ENCODE measurements around the gene GIGYF2. TPM values are rescaled to one million over a fixed set of nuclear protein-coding genes. Genes with fewer than 3 reads are reported as not detected.

The GIGYF2 gene
- total and polyA plus RNA-seq, 2 of the 4 experiments (the other 2 are of a cell fraction): 14.7 to 66.0 TPM

DNA sequence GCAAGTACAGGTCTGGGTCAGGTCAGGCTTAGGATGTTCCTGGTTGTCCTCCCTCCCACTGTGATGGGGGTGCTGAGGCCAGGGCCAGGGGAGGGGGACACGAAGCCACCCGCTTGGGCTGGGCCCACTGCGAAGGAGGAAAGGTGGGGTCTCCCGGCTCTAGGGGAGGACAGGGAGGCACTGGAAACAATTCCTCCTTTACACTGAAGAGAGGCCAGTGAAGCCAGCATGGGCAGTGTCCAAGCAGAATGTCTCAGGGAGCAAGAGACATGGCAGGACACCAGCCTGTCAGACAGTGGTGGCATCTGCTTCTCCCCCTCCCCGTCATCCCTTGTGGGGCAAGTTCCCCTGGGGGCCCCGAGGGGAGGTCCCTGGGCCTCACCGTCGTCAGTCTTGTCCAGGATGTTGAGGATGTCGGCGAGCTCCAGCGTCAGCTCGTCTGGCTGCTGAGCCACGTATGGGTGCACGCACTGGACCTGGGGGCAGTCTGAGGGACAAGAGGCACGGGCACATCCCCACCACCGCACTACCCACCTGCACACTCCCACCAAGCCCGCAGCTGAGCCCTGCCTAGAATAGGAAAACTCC, 183.7 kb downstream of the GIGYF2 start:
- no peak for TF ChIP-seq CEBPB (IDR thresholded peaks at IDR 0.05; ENCODE audit: low read depth, low read length)
- CTCF ChIA-PET: no interaction called here
- dilution Hi-C loops (cut with HindIII; ENCODE audit: low sequenced_read_pairs, unreplicated experiment): no loop called here

More for the DNA sequence above, 183.7 kb downstream of the GIGYF2 start:
- in situ Hi-C loops (cut with MboI; ENCODE audit: low sequenced_read_pairs) (no loop called here), intact Hi-C loops (cut with micrococcal nuclease) (no loop called here)
- no peak overlapping the region for H2AK5ac ChIP-seq (ENCODE audit: low read depth, low read length)
- no peak overlapping the region for H2AK9ac ChIP-seq (replicated peaks; ENCODE audit: low read depth, low read length, poor library complexity)
- H3K14ac ChIP-seq (replicated peaks; ENCODE audit: low read depth, low read length): no peak overlapping the region
- peaks cover 15% of the 10 kb centered on the region for H3K27me3 ChIP-seq (ENCODE audit: control insufficient read depth, insufficient read depth, low read length)
- peaks cover 1% of the 10 kb centered on the region; the same call in 1 of the 2 replicates for H3K4me1 ChIP-seq (ENCODE audit: control insufficient read depth, insufficient read depth, low read length)
- no peak overlapping the region for H3K18ac ChIP-seq (ENCODE audit: low read depth, low read length)
- no peaks in the 10 kb centered on the region for H3K79me1 ChIP-seq (ENCODE audit: low read depth in 1 of 2, low read length in 2 of 2)
- H3K36me3 ChIP-seq (ENCODE audit: control insufficient read depth, insufficient read depth, low read length): no peaks in the 10 kb centered on the region
- no peak overlapping the region for H2BK15ac ChIP-seq (ENCODE audit: low read depth, low read length)
- no peak overlapping the region for H4K91ac ChIP-seq (ENCODE audit: insufficient read depth, low read depth, low read length)
- no peak for DNase-seq
- no peaks in the 10 kb centered on the region; the same call in 1 of the 2 replicates for H4K20me1 ChIP-seq (ENCODE audit: insufficient read depth, low read length)
- WGBS, 2 experiments (ENCODE audit: extremely low coverage in 2 of 2, insufficient read length in 1 of 2): no CpG with 5 or more reads among the region's 17 CpGs
- H4K5ac ChIP-seq (ENCODE audit: low read depth, low read length): no peak overlapping the region
- H3K23ac ChIP-seq (ENCODE audit: low read depth, low read length): no peak overlapping the region
- ATAC-seq (ENCODE audit: low read depth): no peak
- POLR2A ChIA-PET (ENCODE audit: unreplicated experiment): no interaction called here
- H2BK120ac ChIP-seq (ENCODE audit: low read depth, low read length): no peak overlapping the region
- H3K4me2 ChIP-seq (ENCODE audit: low read depth, low read length): no peak overlapping the region
- no peaks in the 10 kb centered on the region for H3K9me1 ChIP-seq (ENCODE audit: insufficient read depth, low read length)
- no peak overlapping the region for H3K4ac ChIP-seq (ENCODE audit: low read depth, low read length)
- no peak overlapping the region for H3K27ac ChIP-seq (ENCODE audit: insufficient read depth, low read length)
- no TSS peak for BruUV-seq (replicated peaks)
- no peak overlapping the region for H4K8ac ChIP-seq (ENCODE audit: low read depth in 2 of 2, low read length in 2 of 2)
- H3K4me3 ChIP-seq (ENCODE audit: insufficient read depth, low read depth, low read length): no peak overlapping the region
- no peak overlapping the region for H3K9ac ChIP-seq (ENCODE audit: low read depth, low read length)
- no peak overlapping the region for H3K56ac ChIP-seq (ENCODE audit: extremely low read depth, insufficient read depth, low read length)
- no peaks in the 10 kb centered on the region for H3K9me3 ChIP-seq (ENCODE audit: control insufficient read depth, insufficient read depth, low read length)
- H2AFZ ChIP-seq (replicated peaks; ENCODE audit: low read length, poor library complexity): no peak overlapping the region
- H2BK20ac ChIP-seq (ENCODE audit: low read depth, low read length): no peak overlapping the region
- no peak overlapping the region for H2BK5ac ChIP-seq (ENCODE audit: low read depth, low read length, poor library complexity, severe bottlenecking)

Data from IMR-90 (cell line).